ENCODE data around the gene SDK1. TPM values are rescaled to one million over a fixed set of nuclear protein-coding genes. Genes with fewer than 3 reads are reported as not detected.
"Not testable (repeated sequence)": the region's sequence is repeated elsewhere in the genome, so short reads cannot be mapped to it uniquely, and the experiment has no call there.

Gene SDK1
- total RNA-seq, 1 donor from 2014 or later: 0.08 TPM

DNA sequence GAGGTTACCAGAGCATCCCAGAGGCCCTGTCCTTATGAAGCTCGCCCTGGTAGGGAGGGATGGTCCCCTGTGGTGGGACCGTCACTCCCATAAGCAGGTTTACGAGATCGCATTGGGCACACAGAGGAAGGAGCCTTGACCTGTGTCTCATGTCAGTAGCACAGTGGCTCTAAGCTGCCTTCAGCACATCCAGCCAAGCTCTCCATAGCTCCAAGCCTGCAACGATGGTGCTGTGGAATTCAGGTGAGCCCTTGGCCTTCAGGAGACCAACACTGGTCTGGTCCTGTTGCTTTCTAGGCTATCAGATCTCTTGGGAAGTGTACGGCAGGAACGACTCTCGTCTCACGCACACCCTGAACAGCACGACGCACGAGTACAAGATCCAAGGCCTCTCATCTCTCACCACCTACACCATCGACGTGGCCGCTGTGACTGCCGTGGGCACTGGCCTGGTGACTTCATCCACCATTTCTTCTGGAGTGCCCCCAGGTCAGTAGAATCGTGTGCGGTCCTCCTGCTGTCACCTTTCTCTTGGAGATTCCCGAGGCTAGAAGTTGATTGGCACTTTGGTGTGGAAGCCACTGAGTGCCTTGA lies 775.7 kb downstream of the SDK1 start:
- intact Hi-C loops (cut with micrococcal nuclease): no loop called here
- Mint-ChIP-seq H3K36me3 (ENCODE audit: low read depth) (no peaks in the 10 kb centered on the region), H3K9me3 (no peaks in the 10 kb centered on the region), H3K4me3 (no peak overlapping the region), H3K27ac (no peak overlapping the region), H3K27me3 (ENCODE audit: insufficient read depth) (no peaks in the 10 kb centered on the region), H3K4me1 (ENCODE audit: low read depth) (no peaks in the 10 kb centered on the region)
- no peak for DNase-seq (ENCODE audit: low spot score)

DNA sequence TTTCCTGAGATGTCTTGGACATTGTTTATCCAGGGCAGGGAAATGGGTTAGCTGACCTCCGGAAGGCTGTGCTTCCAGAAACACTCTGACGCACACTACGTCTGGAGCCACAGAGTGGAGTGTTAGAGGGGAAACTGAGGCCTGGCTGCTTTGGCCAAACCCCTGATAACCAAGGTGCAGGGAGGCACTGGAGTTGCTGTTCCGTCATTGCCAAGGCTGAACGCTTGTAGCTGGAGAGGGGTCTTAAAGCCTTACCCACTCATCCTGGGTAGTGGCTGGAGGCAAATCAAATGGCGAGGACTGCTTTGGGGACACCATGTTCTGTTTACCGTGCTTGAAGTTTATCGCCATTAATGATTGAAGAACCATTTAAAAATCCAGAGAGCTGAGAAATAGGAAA lies 776.9 kb downstream of the SDK1 start:
- Mint-ChIP-seq H3K27me3 (ENCODE audit: insufficient read depth) (no peaks in the 10 kb centered on the region), H3K9me3 (no peaks in the 10 kb centered on the region), H3K4me3 (no peak overlapping the region), H3K36me3 (ENCODE audit: low read depth) (no peaks in the 10 kb centered on the region), H3K4me1 (ENCODE audit: low read depth) (no peaks in the 10 kb centered on the region), H3K27ac (no peak overlapping the region)
- DNase-seq (ENCODE audit: low spot score): no peak
- intact Hi-C loops (cut with micrococcal nuclease): no loop called here

DNA sequence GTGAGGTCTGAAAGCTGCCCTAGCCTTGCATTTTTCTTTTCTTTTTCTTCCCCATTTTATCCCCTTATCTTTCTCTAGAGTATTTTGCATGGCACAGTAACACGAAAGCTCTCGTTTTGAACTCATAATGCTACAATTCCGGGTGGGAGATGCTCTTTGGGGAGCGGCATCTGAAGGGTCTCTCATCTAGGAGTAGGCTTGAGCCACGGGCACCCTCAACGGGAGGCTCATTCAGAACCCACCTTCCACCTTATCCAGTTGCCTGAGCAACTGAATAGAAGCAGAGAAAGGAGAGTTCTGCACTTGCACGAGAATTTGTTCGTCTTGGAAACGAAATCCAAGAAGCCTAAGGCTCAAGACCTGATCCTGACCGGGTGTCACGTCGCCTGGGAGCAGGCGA lies 777.5 kb downstream of the SDK1 start:
- Mint-ChIP-seq H3K4me3 (no peak overlapping the region), H3K27ac (no peak overlapping the region), H3K27me3 (ENCODE audit: insufficient read depth) (no peaks in the 10 kb centered on the region), H3K4me1 (ENCODE audit: low read depth) (no peaks in the 10 kb centered on the region), H3K36me3 (ENCODE audit: low read depth) (no peaks in the 10 kb centered on the region), H3K9me3 (no peaks in the 10 kb centered on the region)
- intact Hi-C loops (cut with micrococcal nuclease): no loop called here
- DNase-seq (ENCODE audit: low spot score): no peak

GRCh38 chr7:4079366-4079765 lies 778.3 kb downstream of the SDK1 start:
- H3K4me1 Mint-ChIP-seq (ENCODE audit: low read depth): no peaks in the 10 kb centered on the region
- intact Hi-C loops (cut with micrococcal nuclease): no loop called here
- no peaks in the 10 kb centered on the region for H3K9me3 Mint-ChIP-seq
- no peak overlapping the region for H3K4me3 Mint-ChIP-seq
- H3K27ac Mint-ChIP-seq: no peak overlapping the region
- DNase-seq (ENCODE audit: low spot score): no peak
- H3K36me3 Mint-ChIP-seq (ENCODE audit: low read depth): no peaks in the 10 kb centered on the region
- H3K27me3 Mint-ChIP-seq (ENCODE audit: insufficient read depth): no peaks in the 10 kb centered on the region

- Mint-ChIP-seq H3K27me3 (ENCODE audit: insufficient read depth) (no peaks in the 10 kb centered on the region), H3K36me3 (ENCODE audit: low read depth) (no peaks in the 10 kb centered on the region), H3K4me3 (no peak overlapping the region), H3K27ac (no peak overlapping the region), H3K4me1 (ENCODE audit: low read depth) (no peaks in the 10 kb centered on the region), H3K9me3 (no peaks in the 10 kb centered on the region)
- intact Hi-C loops (cut with micrococcal nuclease): no loop called here
- DNase-seq (ENCODE audit: low spot score): no peak
Observed at GRCh38 chr7:4079956-4080355, 778.9 kb downstream of the SDK1 start.

- Mint-ChIP-seq H3K27ac (no peak overlapping the region), H3K36me3 (ENCODE audit: low read depth) (no peaks in the 10 kb centered on the region), H3K4me3 (no peak overlapping the region), H3K9me3 (no peaks in the 10 kb centered on the region), H3K4me1 (ENCODE audit: low read depth) (no peaks in the 10 kb centered on the region), H3K27me3 (ENCODE audit: insufficient read depth) (no peaks in the 10 kb centered on the region)
- intact Hi-C loops (cut with micrococcal nuclease): no loop called here
- DNase-seq (ENCODE audit: low spot score): no peak
Observed at GRCh38 chr7:4080954-4081353, 779.9 kb downstream of the SDK1 start.

DNA sequence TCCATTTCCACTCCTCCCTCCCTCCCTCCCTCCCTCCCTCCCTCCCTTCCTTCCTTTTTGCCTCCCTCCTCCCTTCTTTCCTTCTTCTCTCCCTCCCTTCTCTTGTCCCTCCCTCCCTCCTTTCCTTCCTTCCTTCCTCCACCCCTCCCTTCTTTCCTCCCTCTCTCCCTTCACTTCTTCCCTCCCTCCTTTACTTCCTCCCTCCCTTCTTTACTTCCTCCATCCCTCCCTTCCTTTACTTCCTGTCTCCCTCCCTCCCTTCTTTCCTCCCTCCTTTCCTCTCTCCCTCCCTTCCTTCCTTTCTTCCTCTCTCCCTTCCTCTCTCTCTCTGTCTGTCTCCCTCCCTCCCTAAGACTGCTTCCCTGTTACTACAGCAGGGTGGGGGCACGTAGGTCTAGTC lies 782.5 kb downstream of the SDK1 start:
- H3K27me3 Mint-ChIP-seq (ENCODE audit: insufficient read depth): no peaks in the 10 kb centered on the region
- H3K9me3 Mint-ChIP-seq: no peaks in the 10 kb centered on the region
- H3K4me3 Mint-ChIP-seq: no peak overlapping the region
- H3K4me1 Mint-ChIP-seq (ENCODE audit: low read depth): no peaks in the 10 kb centered on the region
- H3K27ac Mint-ChIP-seq: no peak overlapping the region
- DNase-seq (ENCODE audit: low spot score): no peak
- H3K36me3 Mint-ChIP-seq (ENCODE audit: low read depth): no peaks in the 10 kb centered on the region
- intact Hi-C loops (cut with micrococcal nuclease): no loop called here

DNA sequence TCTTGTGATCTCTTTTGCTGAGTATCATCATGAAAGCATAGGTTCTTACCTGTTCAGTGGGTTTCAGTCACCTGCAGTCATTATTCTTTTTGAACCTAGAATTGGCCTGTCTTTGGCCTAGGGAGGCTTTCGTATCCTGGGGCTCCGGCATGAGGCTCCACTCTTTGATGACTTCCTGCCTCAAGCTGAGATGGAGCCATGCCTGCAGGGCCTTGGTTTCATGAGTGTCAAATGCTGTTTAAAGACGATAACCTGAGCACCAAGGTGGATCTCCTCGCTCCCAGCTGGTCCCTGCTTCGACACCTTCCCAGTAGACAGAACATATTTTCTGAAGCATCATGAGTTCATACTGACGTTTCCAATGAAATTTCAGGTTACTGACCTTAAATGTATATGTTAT lies 783.2 kb downstream of the SDK1 start:
- Mint-ChIP-seq H3K4me1 (ENCODE audit: low read depth) (no peaks in the 10 kb centered on the region), H3K9me3 (no peaks in the 10 kb centered on the region), H3K4me3 (no peak overlapping the region), H3K36me3 (ENCODE audit: low read depth) (no peaks in the 10 kb centered on the region), H3K27ac (no peak overlapping the region), H3K27me3 (ENCODE audit: insufficient read depth) (no peaks in the 10 kb centered on the region)
- DNase-seq (ENCODE audit: low spot score): no peak
- intact Hi-C loops (cut with micrococcal nuclease): no loop called here

DNA sequence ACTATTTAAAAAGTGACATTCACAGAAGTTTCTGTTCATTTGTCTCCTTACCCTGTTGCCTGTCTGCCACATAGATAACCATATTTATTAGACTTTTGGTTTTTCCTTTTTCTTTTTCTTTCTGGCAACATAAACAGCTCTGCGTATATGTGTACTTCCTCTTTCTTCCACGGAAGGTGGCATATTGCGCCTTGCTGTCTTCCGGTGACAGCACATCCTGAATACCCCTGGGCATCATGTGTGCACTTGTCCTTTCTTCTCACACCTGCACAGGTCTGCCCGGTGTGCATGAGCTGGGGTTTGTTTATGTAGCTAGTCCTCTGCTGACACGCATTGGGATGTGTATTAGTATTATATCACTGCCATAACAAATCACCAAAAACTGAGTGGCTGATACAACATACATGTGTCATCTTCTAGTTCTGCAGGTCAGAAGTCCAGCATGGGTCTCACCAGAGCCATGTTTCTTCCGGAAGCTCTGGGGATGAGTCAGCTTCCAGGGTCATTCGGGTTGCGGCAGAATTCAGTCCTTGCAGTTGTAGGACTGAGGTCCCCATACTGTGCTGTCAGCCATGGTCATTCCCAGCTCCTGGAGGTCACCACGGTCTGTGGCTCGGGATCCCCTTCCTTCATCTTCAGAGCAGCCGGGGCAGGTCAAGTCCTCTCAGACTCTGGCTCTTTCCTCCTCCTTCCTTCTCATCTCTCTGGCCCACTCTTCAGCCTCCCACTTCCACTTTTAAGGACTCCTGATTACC lies 785.1 kb downstream of the SDK1 start:
- no peaks in the 10 kb centered on the region for H3K36me3 Mint-ChIP-seq (ENCODE audit: low read depth)
- H3K27ac Mint-ChIP-seq: no peak overlapping the region
- intact Hi-C loops (cut with micrococcal nuclease): no loop called here
- no peaks in the 10 kb centered on the region for H3K27me3 Mint-ChIP-seq (ENCODE audit: insufficient read depth)
- H3K9me3 Mint-ChIP-seq: peaks cover 8% of the 10 kb centered on the region
- H3K4me3 Mint-ChIP-seq: no peak overlapping the region
- no peaks in the 10 kb centered on the region for H3K4me1 Mint-ChIP-seq (ENCODE audit: low read depth)
- no peak for DNase-seq (ENCODE audit: low spot score)

DNA sequence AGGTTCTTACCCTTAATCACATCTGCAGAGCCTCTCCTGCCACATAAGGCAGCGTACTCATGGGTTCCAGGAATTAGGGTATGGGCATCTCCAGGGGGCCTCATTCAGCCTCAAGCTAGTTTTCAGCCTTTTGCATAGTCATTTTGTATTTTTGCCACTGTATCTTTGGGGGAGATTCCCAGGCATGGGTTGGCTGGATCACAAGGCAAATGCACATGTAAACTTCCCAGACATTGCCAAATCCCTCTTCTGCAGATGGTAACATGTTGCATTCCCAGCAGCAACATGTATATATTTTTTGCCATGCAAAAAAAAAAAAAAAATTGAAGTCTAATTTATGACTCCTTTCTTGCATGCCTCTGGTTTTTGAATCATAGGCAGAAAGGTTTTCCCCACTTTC lies 785.7 kb downstream of the SDK1 start:
- intact Hi-C loops (cut with micrococcal nuclease): no loop called here
- Mint-ChIP-seq H3K4me1 (ENCODE audit: low read depth) (no peaks in the 10 kb centered on the region), H3K4me3 (no peak overlapping the region), H3K27ac (no peak overlapping the region), H3K9me3 (peaks cover 8% of the 10 kb centered on the region), H3K36me3 (ENCODE audit: low read depth) (no peaks in the 10 kb centered on the region), H3K27me3 (ENCODE audit: insufficient read depth) (no peaks in the 10 kb centered on the region)
- DNase-seq (ENCODE audit: low spot score): no peak

GRCh38 chr7:4091767-4092166 lies 790.7 kb downstream of the SDK1 start:
- no peak overlapping the region for H3K4me3 Mint-ChIP-seq
- H3K27ac Mint-ChIP-seq: no peak overlapping the region
- no peak for DNase-seq (ENCODE audit: low spot score)
- no peaks in the 10 kb centered on the region for H3K4me1 Mint-ChIP-seq (ENCODE audit: low read depth)
- H3K9me3 Mint-ChIP-seq: peaks cover 8% of the 10 kb centered on the region
- no peaks in the 10 kb centered on the region for H3K27me3 Mint-ChIP-seq (ENCODE audit: insufficient read depth)
- H3K36me3 Mint-ChIP-seq (ENCODE audit: low read depth): no peaks in the 10 kb centered on the region
- intact Hi-C loops (cut with micrococcal nuclease): no loop called here

- H3K27ac Mint-ChIP-seq: no peak overlapping the region
- H3K9me3 Mint-ChIP-seq: peaks cover 8% of the 10 kb centered on the region
- no peak overlapping the region for H3K4me3 Mint-ChIP-seq
- intact Hi-C loops (cut with micrococcal nuclease): no loop called here
- no peaks in the 10 kb centered on the region for H3K27me3 Mint-ChIP-seq (ENCODE audit: insufficient read depth)
- H3K4me1 Mint-ChIP-seq (ENCODE audit: low read depth): no peaks in the 10 kb centered on the region
- no peaks in the 10 kb centered on the region for H3K36me3 Mint-ChIP-seq (ENCODE audit: low read depth)
- no peak for DNase-seq (ENCODE audit: low spot score)
Observed at GRCh38 chr7:4093035-4093434, 792.0 kb downstream of the SDK1 start.

- DNase-seq (ENCODE audit: low spot score): no peak
- H3K27me3 Mint-ChIP-seq (ENCODE audit: insufficient read depth): no peaks in the 10 kb centered on the region
- peaks cover 8% of the 10 kb centered on the region for H3K9me3 Mint-ChIP-seq
- H3K4me3 Mint-ChIP-seq: no peak overlapping the region
- no peaks in the 10 kb centered on the region for H3K4me1 Mint-ChIP-seq (ENCODE audit: low read depth)
- no peak overlapping the region for H3K27ac Mint-ChIP-seq
- intact Hi-C loops (cut with micrococcal nuclease): no loop called here
- H3K36me3 Mint-ChIP-seq (ENCODE audit: low read depth): no peaks in the 10 kb centered on the region
Observed at GRCh38 chr7:4093483-4093882, 792.4 kb downstream of the SDK1 start.

GRCh38 chr7:4094158-4094557 lies 793.1 kb downstream of the SDK1 start:
- intact Hi-C loops (cut with micrococcal nuclease); H3K27ac Mint-ChIP-seq; DNase-seq (ENCODE audit: low spot score); H3K4me1 Mint-ChIP-seq (ENCODE audit: low read depth); H3K27me3 Mint-ChIP-seq (ENCODE audit: insufficient read depth); H3K9me3 Mint-ChIP-seq; H3K36me3 Mint-ChIP-seq (ENCODE audit: low read depth); H3K4me3 Mint-ChIP-seq: not testable (repeated sequence)

All from activated T-helper 1 cell treated with anti-CD3 and anti-CD28 coated beads, Interleukin-12 subunit alpha, Interleukin-12 subunit beta, Interleukin-2, Interleukin-4 antibody, amounts not matched to agents 30 ng/mL and 10 ng/mL and 1 ng/mL, durations not matched to agents 14 hours and 24 hours and 36 hours (primary cell).